Measurements from ENCODE around the gene GRID2. TPM values are rescaled to one million over a fixed set of nuclear protein-coding genes. Genes with fewer than 3 reads are reported as not detected.

GRID2 gene
- total and polyA plus RNA-seq, 11 donors = 0.29 to 0.38 (median 0.33) TPM; not detected in 8

GRCh38 chr4:92791871-92792440 is 488.2 kb downstream of the GRID2 start:
- no peak for ATAC-seq
- Histone ChIP-seq H3K36me3 (no peaks in the 10 kb centered on the region), H3K9me3 (peaks cover 0 to 8% (median 0%) of the 10 kb centered on the region in 12 donors), H3K27me3 (no peaks in the 10 kb centered on the region), H3K4me3 (no peak overlapping the region), H3K27ac (no peak overlapping the region), H3K4me1 (no peaks in the 10 kb centered on the region)
- intact Hi-C loops (cut with DNase I) = no loop called here
- DNase-seq = no peak
- WGBS, 4 donors = 22 to 28% (median 25%) methylated on average over 4 of the region's 4 CpGs
- TF ChIP-seq CTCF (IDR thresholded peaks at IDR 0.05) (no peak), POLR2A (IDR thresholded peaks at IDR 0.05) (no peak)

- ATAC-seq = no peak
- 79 to 85% (median 84%) methylated on average over 2 of the region's 2 CpGs for WGBS, 4 donors
Measured at GRCh38 chr4:92809381-92809780, 505.6 kb downstream of the GRID2 start.

GRCh38 chr4:92812652-92813051 is 508.9 kb downstream of the GRID2 start:
- intact Hi-C loops (cut with DNase I) = no loop called here
- 20 to 38% (median 29%) methylated on average over 1 of the region's 1 CpG for WGBS, 4 donors
- H3K4me1 ChIP-seq = no peaks in the 10 kb centered on the region
- H3K9me3 ChIP-seq = no peaks in the 10 kb centered on the region
- no peaks in the 10 kb centered on the region for H3K27me3 ChIP-seq
- ATAC-seq (no peak), DNase-seq (no peak)
- H3K36me3 ChIP-seq = no peaks in the 10 kb centered on the region
- no peak for TF ChIP-seq CTCF (IDR thresholded peaks at IDR 0.05)
- TF ChIP-seq POLR2A (IDR thresholded peaks at IDR 0.05) = no peak
- H3K27ac ChIP-seq = no peak overlapping the region
- no peak overlapping the region for H3K4me3 ChIP-seq

More at GRCh38 chr4:92809381-92809780, 505.6 kb downstream of the GRID2 start:
- Histone ChIP-seq H3K36me3 (no peaks in the 10 kb centered on the region), H3K4me3 (no peak overlapping the region), H3K27me3 (no peaks in the 10 kb centered on the region), H3K9me3 (no peaks in the 10 kb centered on the region), H3K27ac (no peak overlapping the region), H3K4me1 (no peaks in the 10 kb centered on the region)
- TF ChIP-seq POLR2A (IDR thresholded peaks at IDR 0.05) (no peak), CTCF (IDR thresholded peaks at IDR 0.05) (no peak)
- intact Hi-C loops (cut with DNase I) = no loop called here
- DNase-seq = no peak

- no peak overlapping the region for H3K27ac ChIP-seq
- DNase-seq (no peak), ATAC-seq (no peak)
- 79 to 100% (median 89%) methylated on average over 1 of the region's 1 CpG for WGBS, 4 donors
- H3K27me3 ChIP-seq = no peaks in the 10 kb centered on the region
- no peaks in the 10 kb centered on the region for H3K4me1 ChIP-seq
- TF ChIP-seq POLR2A (IDR thresholded peaks at IDR 0.05) = no peak
- H3K4me3 ChIP-seq = no peak overlapping the region
- no peaks in the 10 kb centered on the region for H3K9me3 ChIP-seq
- intact Hi-C loops (cut with DNase I) = no loop called here
- no peaks in the 10 kb centered on the region for H3K36me3 ChIP-seq
Measured at GRCh38 chr4:92814677-92815076, 510.9 kb downstream of the GRID2 start.

GRCh38 chr4:92825256-92825655 is 521.5 kb downstream of the GRID2 start:
- Histone ChIP-seq H3K9me3 (peaks cover 0 to 5% (median 0%) of the 10 kb centered on the region in 12 donors), H3K27me3 (no peaks in the 10 kb centered on the region), H3K4me3 (no peak overlapping the region), H3K36me3 (no peaks in the 10 kb centered on the region), H3K4me1 (no peaks in the 10 kb centered on the region), H3K27ac (no peak overlapping the region)
- 26 to 45% (median 36%) methylated on average over 3 of the region's 3 CpGs for WGBS, 4 donors
- DNase-seq (no peak), ATAC-seq (no peak)
- intact Hi-C loops (cut with DNase I) = no loop called here
- TF ChIP-seq CTCF (IDR thresholded peaks at IDR 0.05) = no peak
- TF ChIP-seq POLR2A (IDR thresholded peaks at IDR 0.05) = no peak
